ENCODE data around the gene RBFOX2.

DNA sequence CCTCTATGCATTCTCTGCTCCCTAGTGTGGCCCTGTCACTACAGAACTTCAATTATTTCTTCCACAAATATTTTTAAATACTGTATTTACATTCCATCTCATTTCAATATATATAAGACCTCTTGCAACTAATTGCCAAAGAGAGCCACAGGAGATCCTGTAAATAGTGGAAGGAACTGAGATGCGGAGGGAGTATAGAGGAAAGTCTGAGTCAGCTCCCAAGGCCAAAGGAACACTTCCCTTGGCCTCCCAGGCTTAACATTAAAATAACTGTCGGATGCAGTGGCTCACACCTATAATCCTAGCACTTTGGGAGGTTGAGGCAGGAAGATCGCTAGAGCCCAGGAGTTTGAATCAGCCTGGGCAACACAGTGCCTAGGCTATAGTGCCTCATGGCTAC lies 31.2 kb downstream of the RBFOX2 start:
- no peak for TF ChIP-seq POLR2A (IDR thresholded peaks at IDR 0.05)
- TF ChIP-seq, protein P1, sequence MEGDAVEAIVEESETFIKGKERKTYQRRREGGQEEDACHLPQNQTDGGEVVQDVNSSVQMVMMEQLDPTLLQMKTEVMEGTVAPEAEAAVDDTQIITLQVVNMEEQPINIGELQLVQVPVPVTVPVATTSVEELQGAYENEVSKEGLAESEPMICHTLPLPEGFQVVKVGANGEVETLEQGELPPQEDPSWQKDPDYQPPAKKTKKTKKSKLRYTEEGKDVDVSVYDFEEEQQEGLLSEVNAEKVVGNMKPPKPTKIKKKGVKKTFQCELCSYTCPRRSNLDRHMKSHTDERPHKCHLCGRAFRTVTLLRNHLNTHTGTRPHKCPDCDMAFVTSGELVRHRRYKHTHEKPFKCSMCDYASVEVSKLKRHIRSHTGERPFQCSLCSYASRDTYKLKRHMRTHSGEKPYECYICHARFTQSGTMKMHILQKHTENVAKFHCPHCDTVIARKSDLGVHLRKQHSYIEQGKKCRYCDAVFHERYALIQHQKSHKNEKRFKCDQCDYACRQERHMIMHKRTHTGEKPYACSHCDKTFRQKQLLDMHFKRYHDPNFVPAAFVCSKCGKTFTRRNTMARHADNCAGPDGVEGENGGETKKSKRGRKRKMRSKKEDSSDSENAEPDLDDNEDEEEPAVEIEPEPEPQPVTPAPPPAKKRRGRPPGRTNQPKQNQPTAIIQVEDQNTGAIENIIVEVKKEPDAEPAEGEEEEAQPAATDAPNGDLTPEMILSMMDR (IDR thresholded peaks at IDR 0.05) = no peak

Data from adrenal gland (tissue), 5 donors.